Brain microvascular endothelial cell (primary cell): ENCODE measurements around the gene HK1.

ENCODE experiments used
- DNase-seq: peaks from one replicate; pipeline ENCODE4 v3.0.0-alpha.2; 2020
- H3K27ac ChIP-seq: fragments of 250-450 bp; sonication (Bioruptor Pico); 2 replicates; pipeline ENCODE4 v1.5.1; 2020; ENCODE audit warnings: mild to moderate bottlenecking, moderate library complexity
- H3K27me3 ChIP-seq: fragments of 250-450 bp; sonication (Bioruptor Pico); replicated peaks from 2 replicates; pipeline ENCODE4 v1.5.1; 2020; ENCODE audit warnings: mild to moderate bottlenecking
- H3K36me3 ChIP-seq: fragments of 250-450 bp; sonication (Bioruptor Pico); replicated peaks from 2 replicates; pipeline ENCODE4 v1.5.1; 2020; ENCODE audit warnings: mild to moderate bottlenecking
- H3K4me3 ChIP-seq: 2 replicates; pipeline ENCODE4 v1.5.1; 2011; ENCODE audit warnings: low read depth, mild to moderate bottlenecking, control low read depth, low read length, moderate library complexity
- CTCF ChIP-seq: IDR thresholded peaks from 2 replicates; pipeline ENCODE4 v1.5.1; 2011; ENCODE audit warnings: low read depth, mild to moderate bottlenecking, moderate library complexity, low read length, control low read depth, inconsistent platforms; ENCODE audit errors: missing control alignments
- in situ Hi-C: cut with HindIII; loops from 2 replicates; pipeline ENCODE4 v1.10.0; 2017; ENCODE audit warnings: low sequenced_read_pairs, low pct_ligation_motif_present

Gene HK1

GRCh38 chr10:69361303-69361614 is 83.0 kb downstream of the HK1 start:
- H3K36me3 ChIP-seq = peaks cover 12% of the 10 kb centered on the region

GRCh38 chr10:69362471-69362954 is 84.2 kb downstream of the HK1 start:
- peak overlapping the region; percentile 54 for H3K27ac ChIP-seq
- in situ Hi-C loops = no loop called here
- DNase-seq = peak; percentile 67
- H3K27me3 ChIP-seq = no peaks in the 10 kb centered on the region
- TF ChIP-seq CTCF = no peak
- no peak overlapping the region for H3K4me3 ChIP-seq
- H3K36me3 ChIP-seq = peaks cover 15% of the 10 kb centered on the region

More at GRCh38 chr10:69361303-69361614, 83.0 kb downstream of the HK1 start:
- Histone ChIP-seq H3K4me3 (no peak overlapping the region), H3K27me3 (no peaks in the 10 kb centered on the region), H3K27ac (no peak overlapping the region)
- no peak for DNase-seq
- no peak for TF ChIP-seq CTCF
- in situ Hi-C loops = no loop called here

GRCh38 chr10:69363666-69364065 is 85.4 kb downstream of the HK1 start:
- Histone ChIP-seq H3K36me3 (peaks cover 21% of the 10 kb centered on the region), H3K27me3 (no peaks in the 10 kb centered on the region), H3K4me3 (no peak overlapping the region), H3K27ac (no peak overlapping the region)
- no peak for TF ChIP-seq CTCF
- DNase-seq = no peak
- in situ Hi-C loops = no loop called here

- DNase-seq = no peak
- H3K27ac ChIP-seq = no peak overlapping the region
- no peak overlapping the region for H3K4me3 ChIP-seq
- TF ChIP-seq CTCF = peak; percentile 3
- in situ Hi-C loops = no loop called here
- no peaks in the 10 kb centered on the region for H3K27me3 ChIP-seq
- H3K36me3 ChIP-seq = peaks cover 27% of the 10 kb centered on the region
These were observed 86.1 kb downstream of the HK1 start for GRCh38 chr10:69364232-69364940.

- DNase-seq = no peak
- Histone ChIP-seq H3K27me3 (no peaks in the 10 kb centered on the region), H3K4me3 (no peak overlapping the region), H3K36me3 (peaks cover 35% of the 10 kb centered on the region), H3K27ac (no peak overlapping the region)
- in situ Hi-C loops = no loop called here
- no peak for TF ChIP-seq CTCF
These were observed 88.4 kb downstream of the HK1 start for GRCh38 chr10:69366738-69367137.

GRCh38 chr10:69367469-69367868 is 89.2 kb downstream of the HK1 start:
- in situ Hi-C loops = no loop called here
- no peak overlapping the region for H3K27ac ChIP-seq
- H3K36me3 ChIP-seq = peaks cover 41% of the 10 kb centered on the region
- TF ChIP-seq CTCF = no peak
- H3K27me3 ChIP-seq = no peaks in the 10 kb centered on the region
- H3K4me3 ChIP-seq = no peak overlapping the region
- no peak for DNase-seq
